Measurements from ENCODE around the gene LMCD1.

DNA sequence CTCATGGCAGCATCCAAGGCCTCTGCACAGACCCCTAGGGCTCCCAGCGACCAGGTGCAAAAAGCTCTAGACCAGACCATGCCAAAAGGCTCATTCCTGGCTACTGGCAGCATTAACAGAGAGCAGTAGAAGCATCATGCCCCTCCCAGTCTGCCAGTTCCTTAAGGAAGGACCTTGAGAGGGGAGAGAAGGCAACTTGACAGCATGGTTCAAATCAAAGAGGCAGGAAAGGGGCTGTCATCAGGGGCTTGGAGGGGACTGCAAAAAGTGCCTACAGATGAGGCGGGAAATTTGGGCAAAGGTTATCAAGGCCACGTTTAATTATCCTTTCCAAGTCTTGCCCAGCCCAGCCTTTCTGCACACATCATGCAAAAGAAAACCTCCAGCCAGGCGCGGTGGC, 78.3 kb downstream of the LMCD1 start:
- TF ChIP-seq, protein P1, sequence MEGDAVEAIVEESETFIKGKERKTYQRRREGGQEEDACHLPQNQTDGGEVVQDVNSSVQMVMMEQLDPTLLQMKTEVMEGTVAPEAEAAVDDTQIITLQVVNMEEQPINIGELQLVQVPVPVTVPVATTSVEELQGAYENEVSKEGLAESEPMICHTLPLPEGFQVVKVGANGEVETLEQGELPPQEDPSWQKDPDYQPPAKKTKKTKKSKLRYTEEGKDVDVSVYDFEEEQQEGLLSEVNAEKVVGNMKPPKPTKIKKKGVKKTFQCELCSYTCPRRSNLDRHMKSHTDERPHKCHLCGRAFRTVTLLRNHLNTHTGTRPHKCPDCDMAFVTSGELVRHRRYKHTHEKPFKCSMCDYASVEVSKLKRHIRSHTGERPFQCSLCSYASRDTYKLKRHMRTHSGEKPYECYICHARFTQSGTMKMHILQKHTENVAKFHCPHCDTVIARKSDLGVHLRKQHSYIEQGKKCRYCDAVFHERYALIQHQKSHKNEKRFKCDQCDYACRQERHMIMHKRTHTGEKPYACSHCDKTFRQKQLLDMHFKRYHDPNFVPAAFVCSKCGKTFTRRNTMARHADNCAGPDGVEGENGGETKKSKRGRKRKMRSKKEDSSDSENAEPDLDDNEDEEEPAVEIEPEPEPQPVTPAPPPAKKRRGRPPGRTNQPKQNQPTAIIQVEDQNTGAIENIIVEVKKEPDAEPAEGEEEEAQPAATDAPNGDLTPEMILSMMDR (IDR thresholded peaks at IDR 0.05) = no peak
- TF ChIP-seq POLR2A (IDR thresholded peaks at IDR 0.05) (no peak), EP300 (IDR thresholded peaks at IDR 0.05) (no peak)
